ENCODE data around the gene MTRR.

DNA sequence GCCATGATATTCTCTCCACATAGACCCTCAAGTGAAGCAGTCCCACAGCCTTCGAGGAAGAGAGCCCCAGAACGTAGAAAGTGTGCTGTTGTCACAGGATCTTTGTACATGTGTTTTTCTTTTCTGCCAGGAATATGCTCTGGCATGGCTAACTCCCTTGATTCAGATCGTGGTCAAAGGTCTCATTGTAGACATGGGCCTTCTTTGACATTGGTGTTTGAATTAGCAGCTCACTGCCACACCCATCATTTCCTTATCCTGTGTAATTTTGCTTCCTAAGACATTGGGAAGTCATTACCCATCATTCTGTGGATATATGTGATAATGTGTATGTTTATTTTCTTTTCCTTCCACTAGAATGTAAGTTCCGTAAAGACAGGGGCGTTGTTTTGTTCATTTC lies 25.5 kb downstream of the MTRR start:
- TF ChIP-seq TAF1 (IDR thresholded peaks at IDR 0.05; ENCODE audit: low read depth, low read length) = no peak
- TF ChIP-seq POLR2AphosphoS5 (IDR thresholded peaks at IDR 0.05; ENCODE audit: low read depth, low read length) = no peak
- TF ChIP-seq POLR2A (IDR thresholded peaks at IDR 0.05; ENCODE audit: low read depth, low read length) = no peak
